Right lobe of liver (tissue), 4 donors: ENCODE results near the gene KLK11.
A peak's percentile ranks its signal among the peaks of the same experiment; 100 is the strongest.

Experiments used
- POLR2A ChIP-seq: fragments of 450-650 bp; IDR thresholded peaks from one replicate; pipeline ENCODE4 v1.6.1; 2017; ENCODE audit warnings: antibody characterized with exemption, mild to moderate bottlenecking
- TF ChIP-seq, protein P1 (sequence below), 4 donors: fragments of 200-600 bp in 3 of 4; fragments of 450-650 bp in 1 of 4; IDR thresholded peaks; one replicate each; pipeline versions ENCODE4 v1.5.1 to v1.8.0; 2016 to 2022; ENCODE audit warnings: antibody characterized with exemption in 4 of 4, mild to moderate bottlenecking in 2 of 4
- donor health status: DM: no; HTN: no; CAD: no.
- donor health status: DM: no; HTN: no; CAD: no.
- donor health status: DM: no; HTN: yes; CAD: no.

DNA sequence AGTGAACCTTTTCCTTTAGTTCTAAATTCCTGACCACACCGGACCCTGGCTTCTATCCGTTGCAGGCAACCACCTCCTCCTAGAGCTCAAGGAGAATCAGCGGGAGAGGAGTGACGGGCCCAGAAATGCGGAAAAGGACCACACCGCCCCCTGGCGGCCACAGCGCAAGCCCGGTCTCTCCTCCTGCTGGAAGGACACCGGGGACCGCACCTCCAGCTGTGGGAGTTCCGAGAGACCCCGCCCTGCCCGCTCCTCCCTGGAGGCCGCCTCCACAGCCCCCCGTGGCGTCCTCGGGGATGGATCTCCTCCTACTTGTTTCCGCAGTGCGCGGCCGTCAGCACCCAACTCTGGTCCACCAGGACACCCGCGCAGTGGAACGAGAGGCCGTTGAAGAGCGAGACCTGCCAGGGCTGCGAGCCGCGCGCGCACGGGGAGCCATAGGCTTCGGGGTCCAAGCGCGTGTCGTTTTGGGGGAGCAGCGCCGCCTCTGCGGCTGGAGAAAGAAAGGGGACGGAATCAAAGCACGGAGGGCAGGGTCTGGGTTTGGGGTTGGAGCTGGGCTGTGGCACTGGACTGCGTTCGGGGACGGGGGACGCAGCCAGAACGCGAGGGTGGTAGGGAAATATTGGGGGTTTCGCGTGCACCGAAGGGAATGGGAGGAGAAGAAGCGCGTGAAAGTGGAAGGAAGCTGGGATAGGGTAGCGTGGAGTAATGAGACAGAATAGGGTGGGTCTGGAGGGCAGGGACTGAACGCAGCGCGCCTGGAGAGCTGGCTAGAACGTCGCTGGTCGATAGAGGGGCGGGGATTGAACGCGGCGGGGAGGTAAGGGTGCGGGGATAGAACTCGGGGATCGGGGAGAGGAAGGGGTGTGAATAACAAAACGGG, 9.4 kb downstream of the KLK11 start:
- TF ChIP-seq, protein P1, sequence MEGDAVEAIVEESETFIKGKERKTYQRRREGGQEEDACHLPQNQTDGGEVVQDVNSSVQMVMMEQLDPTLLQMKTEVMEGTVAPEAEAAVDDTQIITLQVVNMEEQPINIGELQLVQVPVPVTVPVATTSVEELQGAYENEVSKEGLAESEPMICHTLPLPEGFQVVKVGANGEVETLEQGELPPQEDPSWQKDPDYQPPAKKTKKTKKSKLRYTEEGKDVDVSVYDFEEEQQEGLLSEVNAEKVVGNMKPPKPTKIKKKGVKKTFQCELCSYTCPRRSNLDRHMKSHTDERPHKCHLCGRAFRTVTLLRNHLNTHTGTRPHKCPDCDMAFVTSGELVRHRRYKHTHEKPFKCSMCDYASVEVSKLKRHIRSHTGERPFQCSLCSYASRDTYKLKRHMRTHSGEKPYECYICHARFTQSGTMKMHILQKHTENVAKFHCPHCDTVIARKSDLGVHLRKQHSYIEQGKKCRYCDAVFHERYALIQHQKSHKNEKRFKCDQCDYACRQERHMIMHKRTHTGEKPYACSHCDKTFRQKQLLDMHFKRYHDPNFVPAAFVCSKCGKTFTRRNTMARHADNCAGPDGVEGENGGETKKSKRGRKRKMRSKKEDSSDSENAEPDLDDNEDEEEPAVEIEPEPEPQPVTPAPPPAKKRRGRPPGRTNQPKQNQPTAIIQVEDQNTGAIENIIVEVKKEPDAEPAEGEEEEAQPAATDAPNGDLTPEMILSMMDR (IDR thresholded peaks at IDR 0.05) = peak; percentile 28 to 62 (median 46)
- TF ChIP-seq POLR2A = no peak
